Measurements from ENCODE around the gene IPCEF1. TPM values are rescaled to one million over a fixed set of nuclear protein-coding genes. Genes with fewer than 3 reads are reported as not detected.

Gene IPCEF1
- total RNA-seq, 1 experiment from 2014 or later: not detected

DNA sequence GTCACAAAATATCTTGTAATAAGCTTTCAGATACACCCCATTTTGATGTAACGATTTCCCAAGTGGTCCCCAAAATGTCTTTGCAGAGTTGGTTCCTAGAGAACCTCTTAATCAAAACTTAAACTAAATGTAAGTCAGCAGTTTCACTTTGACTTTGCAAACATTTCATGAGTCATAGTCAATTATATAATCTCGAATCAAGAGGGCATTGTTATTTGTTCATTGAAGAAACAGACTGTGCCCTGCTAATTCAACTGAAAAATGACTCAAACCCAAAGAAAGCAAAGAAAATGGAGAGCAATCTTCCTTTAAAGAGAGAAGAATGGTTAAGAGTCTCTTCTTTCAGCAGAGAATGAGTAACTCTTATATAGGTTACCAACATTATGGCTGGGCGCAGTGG lies 58.3 kb downstream of the IPCEF1 start:
- ChIA-PET POLR2A (interaction anchor here (0.7 kb wide), 1 partner anchor 751 kb away, joined by 4 read pairs; no protein-coding TSS in a partner anchor), CTCF (interaction anchor here (0.7 kb wide), 1 partner anchor 1236 kb away, joined by 3 read pairs; no protein-coding TSS in a partner anchor)
- Mint-ChIP-seq H3K27ac (ENCODE audit: low read depth, unreplicated experiment) (no peak overlapping the region), H3K27me3 (ENCODE audit: insufficient read depth, unreplicated experiment) (no peaks in the 10 kb centered on the region), H3K9me3 (ENCODE audit: unreplicated experiment) (no peaks in the 10 kb centered on the region), H3K4me1 (ENCODE audit: insufficient read depth, unreplicated experiment) (peaks cover under 1% of the 10 kb centered on the region), H3K36me3 (ENCODE audit: insufficient read depth, unreplicated experiment) (no peaks in the 10 kb centered on the region), H3K4me3 (ENCODE audit: unreplicated experiment) (no peak overlapping the region)
- no TSS peak for BruUV-seq (replicated peaks)
- TF ChIP-seq, protein P1, sequence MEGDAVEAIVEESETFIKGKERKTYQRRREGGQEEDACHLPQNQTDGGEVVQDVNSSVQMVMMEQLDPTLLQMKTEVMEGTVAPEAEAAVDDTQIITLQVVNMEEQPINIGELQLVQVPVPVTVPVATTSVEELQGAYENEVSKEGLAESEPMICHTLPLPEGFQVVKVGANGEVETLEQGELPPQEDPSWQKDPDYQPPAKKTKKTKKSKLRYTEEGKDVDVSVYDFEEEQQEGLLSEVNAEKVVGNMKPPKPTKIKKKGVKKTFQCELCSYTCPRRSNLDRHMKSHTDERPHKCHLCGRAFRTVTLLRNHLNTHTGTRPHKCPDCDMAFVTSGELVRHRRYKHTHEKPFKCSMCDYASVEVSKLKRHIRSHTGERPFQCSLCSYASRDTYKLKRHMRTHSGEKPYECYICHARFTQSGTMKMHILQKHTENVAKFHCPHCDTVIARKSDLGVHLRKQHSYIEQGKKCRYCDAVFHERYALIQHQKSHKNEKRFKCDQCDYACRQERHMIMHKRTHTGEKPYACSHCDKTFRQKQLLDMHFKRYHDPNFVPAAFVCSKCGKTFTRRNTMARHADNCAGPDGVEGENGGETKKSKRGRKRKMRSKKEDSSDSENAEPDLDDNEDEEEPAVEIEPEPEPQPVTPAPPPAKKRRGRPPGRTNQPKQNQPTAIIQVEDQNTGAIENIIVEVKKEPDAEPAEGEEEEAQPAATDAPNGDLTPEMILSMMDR (IDR thresholded peaks at IDR 0.05; ENCODE audit: unreplicated experiment): no peak
- intact Hi-C loops (cut with micrococcal nuclease): no loop called here
- DNase-seq (ENCODE audit: unreplicated experiment): no peak

- Mint-ChIP-seq H3K9me3 (ENCODE audit: unreplicated experiment) (no peaks in the 10 kb centered on the region), H3K27ac (ENCODE audit: low read depth, unreplicated experiment) (no peak overlapping the region), H3K4me1 (ENCODE audit: insufficient read depth, unreplicated experiment) (peaks cover 6% of the 10 kb centered on the region), H3K27me3 (ENCODE audit: insufficient read depth, unreplicated experiment) (no peaks in the 10 kb centered on the region), H3K4me3 (ENCODE audit: unreplicated experiment) (no peak overlapping the region), H3K36me3 (ENCODE audit: insufficient read depth, unreplicated experiment) (no peaks in the 10 kb centered on the region)
- ChIA-PET CTCF (interaction anchor here (0.7 kb wide), 1 partner anchor 1235 kb away, joined by 3 read pairs; no protein-coding TSS in a partner anchor), POLR2A (interaction anchor here (0.7 kb wide), 1 partner anchor 751 kb away, joined by 4 read pairs; no protein-coding TSS in a partner anchor)
- TF ChIP-seq, protein P1 (IDR thresholded peaks at IDR 0.05; ENCODE audit: unreplicated experiment): no peak
- DNase-seq (ENCODE audit: unreplicated experiment): no peak
- BruUV-seq (replicated peaks): no TSS peak
- intact Hi-C loops (cut with micrococcal nuclease): no loop called here
Measured at GRCh38 chr6:154297721-154298120, 58.9 kb downstream of the IPCEF1 start.

DNA sequence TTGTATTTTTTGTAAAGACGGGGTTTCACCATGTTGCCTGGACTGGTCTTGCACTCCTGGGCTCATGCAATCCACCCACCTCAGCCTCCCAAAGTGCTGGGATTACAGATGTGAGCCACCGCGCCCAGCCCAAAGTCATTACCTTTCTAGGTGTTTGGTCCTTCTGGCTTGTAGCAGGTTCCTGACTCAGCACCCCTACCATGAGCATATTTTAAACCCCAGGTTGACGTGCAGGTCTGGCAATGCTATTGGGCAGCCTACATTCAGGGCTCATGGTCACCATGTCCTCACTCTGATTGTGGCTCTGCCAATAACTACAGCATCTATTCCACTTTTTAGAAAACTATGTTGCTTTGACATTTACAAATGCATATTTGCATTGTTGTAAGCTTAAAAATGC lies 59.4 kb downstream of the IPCEF1 start:
- Mint-ChIP-seq H3K9me3 (ENCODE audit: unreplicated experiment) (no peaks in the 10 kb centered on the region), H3K36me3 (ENCODE audit: insufficient read depth, unreplicated experiment) (no peaks in the 10 kb centered on the region), H3K4me3 (ENCODE audit: unreplicated experiment) (no peak overlapping the region), H3K4me1 (ENCODE audit: insufficient read depth, unreplicated experiment) (peaks cover 9% of the 10 kb centered on the region), H3K27ac (ENCODE audit: low read depth, unreplicated experiment) (no peak overlapping the region), H3K27me3 (ENCODE audit: insufficient read depth, unreplicated experiment) (no peaks in the 10 kb centered on the region)
- DNase-seq (ENCODE audit: unreplicated experiment): no peak
- TF ChIP-seq, protein P1 (IDR thresholded peaks at IDR 0.05; ENCODE audit: unreplicated experiment): no peak
- BruUV-seq (replicated peaks): no TSS peak
- ChIA-PET CTCF (no interaction called here), POLR2A (interaction anchor here (0.7 kb wide), 1 partner anchor 1684 kb away, joined by 4 read pairs; no protein-coding TSS in a partner anchor)
- intact Hi-C loops (cut with micrococcal nuclease): no loop called here

DNA sequence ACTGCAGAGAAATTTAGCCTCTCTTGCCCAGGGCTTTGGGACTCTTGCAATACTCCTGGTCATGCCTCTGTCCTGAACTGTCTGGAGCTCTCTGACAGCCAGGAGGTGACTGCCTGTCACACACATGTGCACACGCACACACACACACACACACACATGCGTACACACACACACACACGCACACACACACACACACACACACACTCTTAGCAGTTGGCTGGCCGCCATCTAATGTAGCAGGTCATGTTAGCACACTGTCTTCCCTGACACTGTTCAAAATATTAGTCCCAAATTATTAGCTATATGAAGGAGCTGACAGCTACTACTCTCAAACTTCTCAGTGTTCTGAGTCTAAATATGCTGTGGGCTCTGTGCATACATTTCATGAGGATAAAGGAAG lies 60.9 kb downstream of the IPCEF1 start:
- Mint-ChIP-seq H3K9me3 (ENCODE audit: unreplicated experiment) (no peaks in the 10 kb centered on the region), H3K4me1 (ENCODE audit: insufficient read depth, unreplicated experiment) (peaks cover 9% of the 10 kb centered on the region), H3K27ac (ENCODE audit: low read depth, unreplicated experiment) (no peak overlapping the region), H3K27me3 (ENCODE audit: insufficient read depth, unreplicated experiment) (no peaks in the 10 kb centered on the region), H3K4me3 (ENCODE audit: unreplicated experiment) (no peak overlapping the region), H3K36me3 (ENCODE audit: insufficient read depth, unreplicated experiment) (no peaks in the 10 kb centered on the region)
- intact Hi-C loops (cut with micrococcal nuclease): no loop called here
- TF ChIP-seq, protein P1 (IDR thresholded peaks at IDR 0.05; ENCODE audit: unreplicated experiment): no peak
- POLR2A ChIA-PET: interaction anchor here (0.6 kb wide), 1 partner anchor 1177 kb away, joined by 3 read pairs; no protein-coding TSS in a partner anchor
- no peak for DNase-seq (ENCODE audit: unreplicated experiment)
- BruUV-seq (replicated peaks): no TSS peak
- CTCF ChIA-PET: no interaction called here
